GM23338 (cell line): ENCODE data around the gene GOLGA1. TPM values are rescaled to one million over a fixed set of nuclear protein-coding genes. Genes with fewer than 3 reads are reported as not detected.

Source experiments
- REST ChIP-seq: IDR thresholded peaks from one replicate; pipeline ENCODE4 v1.6.1; 2018; ENCODE audit warnings: antibody characterized with exemption; ENCODE audit not compliant: unreplicated experiment
- polyA plus RNA-seq: library from polyadenylated mRNA; unstranded; fragments of >200 nt; fragmentation: Nextera tagmentation; extraction: Ambion mirVana; gene quantifications from 2 replicates; pipeline ENCODE4 v1.2.1, GENCODE V29; 2016
- small RNA-seq: library from RNA; depleted of rRNA; stranded (forward); fragments of <200 nt; gene quantifications from one replicate; pipeline ENCODE3, GENCODE V24; 2014; ENCODE audit warnings: low replicate concordance
- total RNA-seq: library from RNA; depleted of rRNA; stranded (reverse); fragments of >200 nt; shearing (Covaris generic); gene quantifications from 2 replicates; pipeline ENCODE4 v1.2.3, GENCODE V29; 2014; rRNA removed

The GOLGA1 gene
- total and polyA plus RNA-seq, 2 experiments from 2014 or later: 6.1 to 8.0 TPM

DNA sequence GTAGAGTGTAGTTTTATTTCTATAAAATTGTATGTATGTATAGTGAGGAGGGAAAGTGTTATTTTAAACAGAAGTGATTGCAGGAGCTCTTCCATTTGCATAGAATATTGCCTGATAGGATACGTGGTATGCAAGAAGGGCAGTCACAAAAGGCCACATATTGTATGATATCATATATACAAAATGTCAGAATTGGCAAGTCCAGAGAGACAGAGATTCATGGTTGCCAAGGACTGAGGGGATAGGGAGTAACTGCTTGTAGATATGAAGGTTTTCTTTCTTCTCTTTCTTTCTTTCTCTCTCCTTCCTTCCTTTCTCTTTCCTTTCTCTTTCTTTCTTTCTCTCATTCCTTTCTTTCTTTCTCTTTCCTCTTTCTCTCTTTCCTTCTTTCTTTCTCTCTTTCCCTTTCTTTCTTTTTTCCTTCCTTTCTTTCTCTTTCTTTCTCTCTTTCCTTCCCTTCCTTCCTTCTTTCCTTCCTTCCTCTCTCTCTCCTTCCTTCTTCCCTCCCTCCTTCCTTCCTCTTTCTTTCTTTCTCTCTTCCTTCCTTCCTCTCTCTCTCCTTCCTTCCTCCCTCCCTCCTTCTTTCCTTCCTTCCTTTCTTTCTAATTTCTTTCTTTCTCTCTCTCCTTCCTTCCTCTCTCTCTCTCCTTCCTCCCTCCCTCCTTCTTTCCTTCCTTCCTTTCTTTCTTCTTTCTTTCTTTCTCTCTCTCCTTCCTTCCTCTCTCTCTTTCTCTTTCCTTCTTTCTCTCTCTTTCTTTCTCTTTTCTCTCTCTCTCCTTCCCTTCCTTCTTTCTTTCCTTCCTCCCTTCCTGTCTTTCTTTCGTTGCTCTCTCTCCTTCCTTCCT lies 112.2 kb downstream of the GOLGA1 start (continued):
- TF ChIP-seq REST: no peak

Small RNA genes within 50 kb of the gene (small RNA-seq; reads per million reads assigned to genes)
- gene RNU4-82P: not detected

Other genes with a start within 250 kb of the GOLGA1 start
- 125 and 139 TPM in 2 replicates for gene NR6A1, start 169.8 kb downstream of the GOLGA1 start, total RNA-seq
- 40.9 and 44.2 TPM in 2 replicates for gene NR6A1, start 169.8 kb downstream of the GOLGA1 start, polyA plus RNA-seq
- gene OLFML2A, start 163.9 kb downstream of the GOLGA1 start, total RNA-seq: 6.4 and 6.7 TPM in 2 replicates
- gene OLFML2A, start 163.9 kb downstream of the GOLGA1 start, polyA plus RNA-seq: 1.1 TPM in 2 replicates
- gene WDR38, start 87.6 kb downstream of the GOLGA1 start, total RNA-seq: not detected in 2 replicates
- not detected in 2 replicates for gene WDR38, start 87.6 kb downstream of the GOLGA1 start, polyA plus RNA-seq
- 1,202 and 1,683 TPM in 2 replicates for gene RPL35, start 79.1 kb downstream of the GOLGA1 start, total RNA-seq
- 4,143 and 4,572 TPM in 2 replicates for gene RPL35, start 79.1 kb downstream of the GOLGA1 start, polyA plus RNA-seq
- 35.9 and 41.2 TPM in 2 replicates for gene ARPC5L, start 79.0 kb downstream of the GOLGA1 start, total RNA-seq
- 84.5 and 87.3 TPM in 2 replicates for gene ARPC5L, start 79.0 kb downstream of the GOLGA1 start, polyA plus RNA-seq
- gene SCAI, start 202.4 kb upstream of the GOLGA1 start, total RNA-seq: 21.8 and 35.0 TPM in 2 replicates
- 13.1 and 13.3 TPM in 2 replicates for gene SCAI, start 202.4 kb upstream of the GOLGA1 start, polyA plus RNA-seq
- 46.4 and 55.0 TPM in 2 replicates for gene PPP6C, start 248.7 kb upstream of the GOLGA1 start, total RNA-seq
- 31.9 and 32.7 TPM in 2 replicates for gene PPP6C, start 248.7 kb upstream of the GOLGA1 start, polyA plus RNA-seq